Tibial nerve (tissue), 4 donors: Measurements from ENCODE around the gene SFXN1.

ENCODE experiments used
- CTCF ChIP-seq, 5 experiments: fragments of 200-600 bp in 3 of 5; fragments of 450-650 bp in 2 of 5; sonication (generic) in 3 of 5; IDR thresholded peaks; one replicate each; pipeline ENCODE4 v1.5.1; 2016 to 2019; ENCODE audit warnings: antibody characterized with exemption in 5 of 5, mild to moderate bottlenecking in 3 of 5, moderate library complexity in 2 of 5
- EP300 ChIP-seq, 2 donors: sonication (generic); formaldehyde crosslinking; IDR thresholded peaks; one replicate each; pipeline ENCODE4 v1.6.1; 2017; ENCODE audit warnings: antibody characterized with exemption in 2 of 2, mild to moderate bottlenecking in 1 of 2

- no peak for TF ChIP-seq CTCF (IDR thresholded peaks at IDR 0.05)
- no peak for TF ChIP-seq EP300 (IDR thresholded peaks at IDR 0.05)
Measured at GRCh38 chr5:175457466-175457865, 20.9 kb upstream of the SFXN1 start.
